HG02870 (cell line): Measurements from ENCODE around the gene MARCHF11.

Experiments used
- ATAC-seq: cut with Tn5 transposase; IDR thresholded peaks from one replicate; pipeline ENCODE4 v1.9.1; 2021; ENCODE audit warnings: mild to moderate bottlenecking, moderate library complexity; ENCODE audit not compliant: unreplicated experiment

MARCHF11 gene

GRCh38 chr5:16134204-16134603 lies 45.4 kb downstream of the MARCHF11 start:
- ATAC-seq: no peak

GRCh38 chr5:16131878-16132277 lies 47.7 kb downstream of the MARCHF11 start:
- ATAC-seq: no peak

- no peak for ATAC-seq
Measured at GRCh38 chr5:16128944-16129343, 50.6 kb downstream of the MARCHF11 start.

GRCh38 chr5:16127865-16128544 lies 51.6 kb downstream of the MARCHF11 start:
- no peak for ATAC-seq

- ATAC-seq: no peak
Measured at GRCh38 chr5:16120579-16120978, 59.0 kb downstream of the MARCHF11 start.

- no peak for ATAC-seq
Measured at GRCh38 chr5:16119790-16120189, 59.8 kb downstream of the MARCHF11 start.

- ATAC-seq: no peak
Measured at GRCh38 chr5:16115140-16115539, 64.5 kb downstream of the MARCHF11 start.

GRCh38 chr5:16108418-16108817 lies 71.2 kb downstream of the MARCHF11 start:
- no peak for ATAC-seq

GRCh38 chr5:16104961-16105360 lies 74.6 kb downstream of the MARCHF11 start:
- ATAC-seq: no peak

- ATAC-seq: no peak
Measured at GRCh38 chr5:16095612-16096011, 84.0 kb downstream of the MARCHF11 start.

- no peak for ATAC-seq
Measured at GRCh38 chr5:16090270-16090669, 89.3 kb downstream of the MARCHF11 start.

GRCh38 chr5:16082982-16083381 lies 96.6 kb downstream of the MARCHF11 start:
- no peak for ATAC-seq

- no peak for ATAC-seq
Measured at GRCh38 chr5:16082053-16082452, 97.5 kb downstream of the MARCHF11 start.

- no peak for ATAC-seq
Measured at GRCh38 chr5:16081376-16081955, 98.1 kb downstream of the MARCHF11 start.

- no peak for ATAC-seq
Measured at GRCh38 chr5:16076657-16077056, 102.9 kb downstream of the MARCHF11 start.

GRCh38 chr5:16074358-16074757 lies 105.2 kb downstream of the MARCHF11 start:
- ATAC-seq: no peak

GRCh38 chr5:16072616-16073015 lies 107.0 kb downstream of the MARCHF11 start:
- ATAC-seq: no peak

- peak; percentile 76 for ATAC-seq
Measured at GRCh38 chr5:16067415-16067814, 112.2 kb downstream of the MARCHF11 start.

- no peak for ATAC-seq
Measured at GRCh38 chr5:16066810-16067209, 112.8 kb downstream of the MARCHF11 start.

GRCh38 chr5:16066320-16066719 lies 113.3 kb downstream of the MARCHF11 start:
- no peak for ATAC-seq

GRCh38 chr5:16065831-16066230 lies 113.8 kb downstream of the MARCHF11 start:
- ATAC-seq: no peak

GRCh38 chr5:16064135-16064893 lies 115.3 kb downstream of the MARCHF11 start:
- no peak for ATAC-seq
